Stimulated activated CD4-positive, alpha-beta T cell treated with anti-CD3 and anti-CD28 coated beads, Interleukin-15, amount 100 ng/mL, for 24 hours (primary cell): ENCODE measurements around the gene RBFA.

ENCODE experiments used
- DNase-seq: peaks from one replicate; pipeline ENCODE4 v3.0.0-alpha.2; 2020

Gene RBFA

DNA sequence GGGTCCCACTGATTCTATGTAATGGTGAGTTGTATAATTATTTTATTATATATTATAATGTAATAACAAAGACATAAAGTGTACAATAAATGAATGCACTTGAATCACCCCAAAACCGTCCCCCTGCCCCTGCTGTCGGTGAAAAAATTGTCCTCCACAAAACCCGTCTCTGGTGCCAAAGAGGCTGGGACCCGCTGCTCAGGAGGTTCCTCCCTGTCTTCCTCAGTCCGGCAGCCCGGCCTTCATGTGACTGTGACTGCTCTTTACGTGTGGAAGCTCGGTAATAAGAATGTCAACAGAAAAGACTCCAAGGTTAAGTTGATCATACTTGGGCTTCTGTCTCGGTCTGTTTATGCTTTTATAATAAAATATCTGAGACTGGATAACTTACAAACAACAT, 42.1 kb downstream of the RBFA start:
- no peak for DNase-seq

DNA sequence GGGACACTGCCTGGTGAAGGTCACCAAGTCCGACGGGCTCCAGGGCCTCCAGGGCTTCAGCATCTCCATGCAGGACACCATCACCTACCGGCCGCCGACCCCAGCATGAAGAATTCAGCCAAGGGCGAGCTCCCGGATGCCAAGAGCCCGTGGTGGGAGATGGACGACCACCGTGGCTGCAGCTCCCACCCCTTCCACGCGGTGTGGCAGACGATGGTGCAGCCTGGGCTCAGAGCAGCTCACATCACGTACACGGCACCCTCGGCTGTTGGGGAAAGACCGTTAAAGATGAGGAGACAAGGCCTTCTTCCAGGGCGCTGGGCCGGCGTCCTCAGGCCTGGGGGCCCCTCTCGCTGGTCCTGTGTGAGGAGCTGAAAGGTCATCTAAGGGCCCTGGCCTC, 43.6 kb downstream of the RBFA start:
- no peak for DNase-seq
